Measurements from ENCODE around the gene NCS1. TPM values are rescaled to one million over a fixed set of nuclear protein-coding genes. Genes with fewer than 3 reads are reported as not detected.

NCS1 gene
- total and polyA plus RNA-seq, 2 of the 8 experiments (the other 6 are each of a cell fraction or from before 2014, with no cell fraction given): 34.7 to 47.6 TPM

GRCh38 chr9:130283539-130284248 lies 111.5 kb downstream of the NCS1 start:
- Histone ChIP-seq H3K9me3 (ENCODE audit: insufficient read depth in 2 of 2, low read depth in 1 of 2, low read length in 1 of 2) (no peaks in the 10 kb centered on the region), H2BK12ac (ENCODE audit: low read depth, low read length) (no peak overlapping the region), H3K4me1 (replicated peaks in 1 of 4; ENCODE audit: control insufficient read depth in 3 of 4, insufficient read depth in 4 of 4, low read length in 3 of 4) (peaks cover 0 to 8% (median 4%) of the 10 kb centered on the region in 4 experiments; a peak in 4 of 7 replicates), H3K23ac (ENCODE audit: insufficient read length) (no peak overlapping the region), H3K14ac (ENCODE audit: insufficient read length) (no peak overlapping the region), H2BK20ac (ENCODE audit: low read length) (no peak overlapping the region), H3K79me1 (ENCODE audit: low read depth, low read length) (no peaks in the 10 kb centered on the region), H3K4me2 (ENCODE audit: insufficient read depth in 1 of 2, low read depth in 2 of 2, low read length in 2 of 2) (no peak overlapping the region), H3K27me3 (replicated peaks in 1 of 4; ENCODE audit: control insufficient read depth in 3 of 4, extremely low read depth in 1 of 4, insufficient read depth in 3 of 4, low read length in 3 of 4) (no peaks in the 10 kb centered on the region), H4K20me1 (replicated peaks in 1 of 2; ENCODE audit: control insufficient read depth in 1 of 2, insufficient read depth in 2 of 2, low read length in 2 of 2) (no peaks in the 10 kb centered on the region), H3K56ac (replicated peaks; ENCODE audit: insufficient read length, low read depth, low read length) (no peak overlapping the region), H3K36me3 (ENCODE audit: control insufficient read depth in 2 of 4, insufficient read depth in 4 of 4, low read length in 3 of 4) (0 out of 8 replicates have a peak, but pooled peaks cover 0 to 3% (median 0%) of the 10 kb centered on the region in 4 experiments), H4K8ac (ENCODE audit: extremely low read depth, insufficient read depth, low read length) (no peak overlapping the region), H2BK15ac (ENCODE audit: low read length) (no peak overlapping the region), H2AFZ (ENCODE audit: low read length) (no peak overlapping the region), H3K4ac (replicated peaks; ENCODE audit: insufficient read length, low read depth, low read length) (no peak overlapping the region), H3K18ac (ENCODE audit: extremely low read depth, low read length) (no peak overlapping the region), H3K27ac (ENCODE audit: low read depth, low read length) (no peak overlapping the region), H4K5ac (ENCODE audit: insufficient read length, low read depth, low read length) (no peak overlapping the region), H2AK5ac (ENCODE audit: low read depth, low read length) (no peak overlapping the region), H3K23me2 (ENCODE audit: low read depth, low read length) (no peaks in the 10 kb centered on the region), H3K9ac (replicated peaks in 1 of 4; ENCODE audit: extremely low read depth in 1 of 4, low read depth in 3 of 4, low read length in 3 of 4) (no peak overlapping the region), H3K79me2 (ENCODE audit: control insufficient read depth in 1 of 2, insufficient read depth in 2 of 2, low read length in 2 of 2) (no peaks in the 10 kb centered on the region), H3K4me3 (ENCODE audit: extremely low read depth in 1 of 4, insufficient read depth in 2 of 4, low read depth in 3 of 4, low read length in 4 of 4) (no peak overlapping the region), H4K91ac (replicated peaks; ENCODE audit: insufficient read length, low read length) (no peak overlapping the region), H2BK5ac (ENCODE audit: low read depth, low read length) (no peak overlapping the region), H2BK120ac (replicated peaks; ENCODE audit: low read depth, low read length) (no peak overlapping the region)
- DNase-seq (ENCODE audit: low read depth in 1 of 2, low spot score in 2 of 2) (no peak), FAIRE-seq (no peak)
- ChIA-PET POLR2A (ENCODE audit: partially characterized antibody) (interaction anchor here (1.0 to 1.3 kb wide), 2 partner anchors 13 to 20 kb away, joined by 3 read pairs; no protein-coding TSS in a partner anchor), CTCF (ENCODE audit: partially characterized antibody) (interaction anchor here (0.7 to 1.9 kb wide), 10 partner anchors 9 to 176 kb away, joined by 3 to 8 read pairs (median 5); no protein-coding TSS in a partner anchor)
- WGBS, 2 experiments (ENCODE audit: extremely low coverage in 1 of 2, insufficient coverage in 1 of 2, insufficient read length in 1 of 2, insufficient replicate concordance in 2 of 2, low coverage in 1 of 2, low lambda C conversion rate in 2 of 2, missing lambda C conversion rate in 1 of 2): 93% methylated on average over 4 of the region's 4 CpGs; no CpG with 5 or more reads in 1 of the 2 experiments
- no peak for TF ChIP-seq SUZ12 (IDR thresholded peaks at IDR 0.05; ENCODE audit: low read length)
- no peak for TF ChIP-seq SIRT6 (IDR thresholded peaks at IDR 0.05; ENCODE audit: low read length)
- no peak for TF ChIP-seq YY1 (IDR thresholded peaks at IDR 0.05; ENCODE audit: low read depth, low read length)
- no peak for TF ChIP-seq HDAC6 (IDR thresholded peaks at IDR 0.05; ENCODE audit: low read depth, low read length)
- TF ChIP-seq SAP30 (IDR thresholded peaks at IDR 0.05; ENCODE audit: insufficient read depth, insufficient replicate concordance, low read length): no peak
- TF ChIP-seq BCL11A (IDR thresholded peaks at IDR 0.05; ENCODE audit: low read depth in 2 of 2, low read length in 2 of 2): no peak
- TF ChIP-seq KDM1A (IDR thresholded peaks at IDR 0.05; ENCODE audit: borderline replicate concordance, low read length): no peak
- TF ChIP-seq BRCA1 (IDR thresholded peaks at IDR 0.05; ENCODE audit: low read depth, low read length): no peak
- no peak for TF ChIP-seq NANOG (IDR thresholded peaks at IDR 0.05; ENCODE audit: insufficient read depth, low read depth, low read length, poor library complexity, severe bottlenecking)
- no peak for TF ChIP-seq PHF8 (conservative IDR thresholded peaks at IDR 0.05; ENCODE audit: low read depth, low read length)
- TF ChIP-seq CREB1 (IDR thresholded peaks at IDR 0.05): no peak
- no peak for TF ChIP-seq EP300 (IDR thresholded peaks at IDR 0.05; ENCODE audit: borderline replicate concordance in 1 of 2, low read depth in 2 of 2, low read length in 2 of 2)
- no peak for TF ChIP-seq CBX8 (IDR thresholded peaks at IDR 0.05; ENCODE audit: borderline replicate concordance, low read depth, low read length)

Data from H1 (cell line).